Loucy (cell line): ENCODE data around the gene HOXA10.

Experiments
- H2AFZ ChIP-seq: fragments of 200-600 bp; sonication (generic); 2 replicates; pipeline ENCODE4 v1.6.0; 2016; ENCODE audit warnings: antibody characterized with exemption, mild to moderate bottlenecking, low read length, moderate library complexity
- H3F3A ChIP-seq: fragments of 200-600 bp; 2 replicates; pipeline ENCODE4 v1.6.0; 2016; ENCODE audit warnings: antibody characterized with exemption, low read depth, mild to moderate bottlenecking
- H3K27me3 ChIP-seq: fragments of 200-600 bp; sonication (generic); 2 replicates; pipeline ENCODE4 v1.6.1; 2014; ENCODE audit warnings: low read length, mild to moderate bottlenecking; ENCODE audit not compliant: insufficient read depth, poor library complexity, severe bottlenecking
- H3K36me3 ChIP-seq: fragments of 200-600 bp; sonication (generic); 2 replicates; pipeline ENCODE4 v1.6.1; 2016; ENCODE audit warnings: low read length; ENCODE audit not compliant: insufficient read depth
- H3K4me1 ChIP-seq: fragments of 200-600 bp; sonication (generic); 2 replicates; pipeline ENCODE4 v1.5.1; 2014; ENCODE audit warnings: low read length, mild to moderate bottlenecking; ENCODE audit not compliant: insufficient read depth, poor library complexity, severe bottlenecking
- H3K4me2 ChIP-seq: fragments of 200-600 bp; sonication (generic); 2 replicates; pipeline ENCODE4 v1.6.0; 2014; ENCODE audit warnings: antibody characterized with exemption, low read length, low read depth, mild to moderate bottlenecking; ENCODE audit not compliant: poor library complexity, severe bottlenecking
- H3K4me3 ChIP-seq: fragments of 200-600 bp; sonication (generic); 2 replicates; pipeline ENCODE4 v1.5.1; 2014; ENCODE audit warnings: low read length, mild to moderate bottlenecking, mixed read lengths; ENCODE audit not compliant: poor library complexity, severe bottlenecking
- H3K79me2 ChIP-seq: fragments of 200-600 bp; sonication (generic); 2 replicates; pipeline ENCODE4 v1.6.1; 2014; ENCODE audit warnings: low read length; ENCODE audit not compliant: insufficient read depth
- H3K9ac ChIP-seq: fragments of 200-600 bp; sonication (generic); 2 replicates; pipeline ENCODE4 v1.6.0; 2014; ENCODE audit warnings: mild to moderate bottlenecking, low read depth, low read length, moderate library complexity; ENCODE audit not compliant: poor library complexity, severe bottlenecking
- H3K9me2 ChIP-seq: fragments of 200-600 bp; sonication (generic); replicated peaks from 2 replicates; pipeline ENCODE4 v1.6.1; 2016; ENCODE audit warnings: low read depth, low read length, mixed read lengths
- H3K9me3 ChIP-seq: fragments of 200-600 bp; sonication (generic); 2 replicates; pipeline ENCODE4 v1.6.1; 2014; ENCODE audit warnings: mild to moderate bottlenecking, antibody characterized with exemption, low read length, low read depth; ENCODE audit not compliant: insufficient read depth
- H4K20me1 ChIP-seq: fragments of 200-600 bp; sonication (generic); 2 replicates; pipeline ENCODE4 v1.6.0; 2014; ENCODE audit warnings: antibody characterized with exemption, low read length, mild to moderate bottlenecking; ENCODE audit not compliant: insufficient read depth, poor library complexity, severe bottlenecking
- CTCF ChIP-seq: fragments of 200-600 bp; sonication (generic); conservative IDR thresholded peaks from 2 replicates; pipeline ENCODE4 v1.5.1; 2014; ENCODE audit warnings: mild to moderate bottlenecking, antibody characterized with exemption, low read length
- EZH2phosphoT487 ChIP-seq: fragments of 200-600 bp; IDR thresholded peaks from 2 replicates; pipeline ENCODE4 v1.6.1; 2018; ENCODE audit warnings: antibody characterized with exemption, mild to moderate bottlenecking, moderate library complexity, borderline replicate concordance

The HOXA10 gene

GRCh38 chr7:27142580-27143022, 31.5 kb downstream of the HOXA10 start:
- Histone ChIP-seq H4K20me1 (peaks cover 96% of the 10 kb centered on the region), H3K9ac (peak overlapping the region; percentile 86), H2AFZ (no peak overlapping the region), H3K27me3 (no peaks in the 10 kb centered on the region), H3K9me2 (no peaks in the 10 kb centered on the region), H3K9me3 (no peaks in the 10 kb centered on the region), H3K36me3 (peaks cover 88% of the 10 kb centered on the region), H3F3A (peaks cover 4% of the 10 kb centered on the region), H3K4me2 (peak overlapping the region; percentile 91), H3K4me3 (peak overlapping the region; percentile 94), H3K79me2 (peaks cover 100% of the 10 kb centered on the region), H3K4me1 (peaks cover 65% of the 10 kb centered on the region)
- TF ChIP-seq EZH2phosphoT487 (no peak), CTCF (no peak)

- Histone ChIP-seq H2AFZ (no peak overlapping the region), H3K79me2 (peaks cover 100% of the 10 kb centered on the region), H3K4me2 (peak overlapping the region; percentile 91), H3F3A (peaks cover 4% of the 10 kb centered on the region), H4K20me1 (peaks cover 96% of the 10 kb centered on the region), H3K36me3 (peaks cover 84% of the 10 kb centered on the region), H3K4me3 (peak overlapping the region; percentile 94), H3K9ac (peak overlapping the region; percentile 86), H3K9me2 (no peaks in the 10 kb centered on the region), H3K27me3 (no peaks in the 10 kb centered on the region), H3K4me1 (peaks cover 65% of the 10 kb centered on the region), H3K9me3 (no peaks in the 10 kb centered on the region)
- TF ChIP-seq EZH2phosphoT487: no peak
- no peak for TF ChIP-seq CTCF
Observed at GRCh38 chr7:27141923-27142579, 32.1 kb downstream of the HOXA10 start.

GRCh38 chr7:27141137-27141922, 32.8 kb downstream of the HOXA10 start:
- Histone ChIP-seq H3K4me1 (peaks cover 65% of the 10 kb centered on the region), H3F3A (peaks cover 4% of the 10 kb centered on the region), H4K20me1 (peaks cover 96% of the 10 kb centered on the region), H3K9me2 (no peaks in the 10 kb centered on the region), H3K79me2 (peaks cover 100% of the 10 kb centered on the region), H3K4me3 (peak overlapping the region; percentile 94), H3K36me3 (peaks cover 79% of the 10 kb centered on the region), H3K9me3 (no peaks in the 10 kb centered on the region), H2AFZ (no peak overlapping the region), H3K9ac (peak overlapping the region; percentile 86), H3K27me3 (no peaks in the 10 kb centered on the region), H3K4me2 (peak overlapping the region; percentile 91)
- TF ChIP-seq CTCF (no peak), EZH2phosphoT487 (no peak)
